Measurements from ENCODE around the gene TAF11L3.
"Not testable (repeated sequence)": the region's sequence is repeated elsewhere in the genome, so short reads cannot be mapped to it uniquely, and the experiment has no call there.

Gene TAF11L3

GRCh38 chr5:17518067-17518466, at the start of gene TAF11L3:
Gene TAF11L3 (plus strand): TSS chr5:17518367.
- DNase-seq (ENCODE audit: low spot score) = not testable (repeated sequence)

- no peak for DNase-seq (ENCODE audit: low spot score)
Observed at GRCh38 chr5:17470064-17470463, 48.1 kb upstream of the TAF11L3 start.

- not testable (repeated sequence) for DNase-seq (ENCODE audit: low spot score)
Observed at GRCh38 chr5:17475064-17475463, 43.1 kb upstream of the TAF11L3 start.

GRCh38 chr5:17477043-17477442, 41.1 kb upstream of the TAF11L3 start:
- no peak for DNase-seq (ENCODE audit: low spot score)

GRCh38 chr5:17477573-17478265, 40.4 kb upstream of the TAF11L3 start:
- no peak for DNase-seq (ENCODE audit: low spot score)

DNA sequence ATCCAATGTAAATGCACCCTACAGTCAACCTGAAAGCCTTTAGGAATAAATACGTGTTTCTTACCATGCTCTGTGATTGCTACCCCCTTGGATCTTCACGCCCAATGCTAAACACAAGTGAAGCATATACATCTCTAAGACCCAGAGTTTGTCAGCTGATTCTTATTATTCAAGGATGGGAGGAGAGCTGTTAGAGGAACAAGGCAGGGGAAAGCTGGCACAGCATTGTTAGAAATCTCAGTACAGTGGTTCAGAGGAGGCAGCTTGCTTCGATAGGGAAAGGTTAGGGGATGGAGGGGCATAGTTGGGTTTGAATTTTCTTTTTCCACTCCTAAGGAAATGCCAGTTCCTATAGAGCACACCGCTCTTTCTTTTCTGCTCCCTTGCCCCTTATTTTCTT, 36.8 kb upstream of the TAF11L3 start:
- DNase-seq (ENCODE audit: low spot score) = no peak

DNA sequence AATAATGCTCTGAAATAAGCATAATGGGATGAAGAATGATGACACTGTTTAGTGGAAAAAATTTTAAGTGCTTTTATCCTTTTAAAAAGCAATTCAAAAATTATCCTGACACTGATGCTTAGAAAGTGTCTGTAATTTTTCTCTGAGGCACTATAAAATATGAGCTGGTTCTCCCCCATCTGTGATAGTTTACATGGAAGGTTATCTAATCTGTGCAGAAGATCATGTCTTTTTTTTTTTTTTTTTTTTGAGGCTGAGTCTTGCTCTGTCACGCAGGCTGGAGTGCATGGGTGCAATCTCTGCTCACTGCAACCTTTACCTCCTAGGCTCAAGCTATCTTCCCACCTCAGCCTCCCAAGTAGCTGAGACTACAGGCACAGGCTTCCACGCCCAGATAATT, 35.4 kb upstream of the TAF11L3 start:
- DNase-seq (ENCODE audit: low spot score) = no peak

GRCh38 chr5:17486464-17487173, 31.5 kb upstream of the TAF11L3 start:
- not testable (repeated sequence) for DNase-seq (ENCODE audit: low spot score)

DNA sequence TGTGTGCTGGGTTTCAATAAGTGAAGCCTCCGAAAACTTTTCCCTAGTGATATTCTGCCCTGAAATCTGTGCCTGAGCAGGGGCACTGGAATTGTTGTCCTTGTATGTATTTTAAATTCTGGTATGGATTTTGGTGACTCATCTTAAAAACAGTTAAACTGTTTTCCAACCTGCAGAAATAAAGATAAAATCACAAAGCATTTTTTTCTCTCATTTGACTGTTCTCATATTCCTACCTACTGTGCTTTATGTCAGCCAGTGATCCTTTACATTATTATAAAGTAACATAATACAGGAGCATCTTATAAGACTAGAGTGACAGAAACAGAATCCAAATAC, 31.0 kb upstream of the TAF11L3 start:
- DNase-seq (ENCODE audit: low spot score) = no peak

- not testable (repeated sequence) for DNase-seq (ENCODE audit: low spot score)
Observed at GRCh38 chr5:17491257-17491656, 26.9 kb upstream of the TAF11L3 start.

DNA sequence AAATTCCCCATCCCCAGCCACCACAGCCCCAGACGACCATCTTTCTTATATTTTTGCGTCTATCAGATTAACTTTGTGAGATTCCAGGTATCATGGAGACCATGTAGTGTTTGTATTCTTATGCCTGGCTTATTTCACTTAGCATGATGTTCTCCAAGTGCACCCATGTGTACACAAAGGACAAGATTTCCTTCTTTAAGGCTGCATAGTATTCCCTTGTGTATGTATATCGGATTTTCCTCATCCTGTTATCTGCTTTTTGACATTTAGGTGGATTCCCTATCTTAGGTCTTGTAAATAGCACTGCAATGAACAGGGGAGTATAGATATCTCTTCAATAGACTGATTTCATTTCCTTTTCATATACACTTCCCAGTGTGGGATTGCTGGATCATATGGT, 25.4 kb upstream of the TAF11L3 start:
- no peak for DNase-seq (ENCODE audit: low spot score)

- DNase-seq (ENCODE audit: low spot score) = no peak
Observed at GRCh38 chr5:17497446-17497845, 20.7 kb upstream of the TAF11L3 start.

DNA sequence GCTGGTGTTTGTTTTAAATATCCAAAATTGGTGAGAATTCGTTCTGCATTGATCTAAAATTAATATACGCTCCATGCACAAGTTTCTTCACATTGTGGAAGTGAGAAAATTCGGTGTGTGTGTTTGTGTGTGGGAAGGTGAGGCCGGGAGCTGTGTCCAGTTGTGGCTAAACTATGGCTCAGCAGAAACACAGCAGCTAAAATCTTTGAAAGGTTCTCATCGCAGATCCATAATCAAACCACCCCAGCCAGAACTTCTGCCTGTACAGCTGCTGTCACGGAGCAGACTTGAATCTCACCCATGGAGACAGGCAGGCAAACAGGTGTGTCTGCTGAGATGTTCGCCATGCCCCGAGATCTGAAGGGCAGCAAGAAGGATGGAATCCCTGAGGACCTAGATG, 20.2 kb upstream of the TAF11L3 start, which contains the start of gene TAF11L2:
Gene TAF11L2, plus strand, starts transcription at position 301 of the 400 bp plus-strand sequence.
- DNase-seq (ENCODE audit: low spot score) = not testable (repeated sequence)

DNA sequence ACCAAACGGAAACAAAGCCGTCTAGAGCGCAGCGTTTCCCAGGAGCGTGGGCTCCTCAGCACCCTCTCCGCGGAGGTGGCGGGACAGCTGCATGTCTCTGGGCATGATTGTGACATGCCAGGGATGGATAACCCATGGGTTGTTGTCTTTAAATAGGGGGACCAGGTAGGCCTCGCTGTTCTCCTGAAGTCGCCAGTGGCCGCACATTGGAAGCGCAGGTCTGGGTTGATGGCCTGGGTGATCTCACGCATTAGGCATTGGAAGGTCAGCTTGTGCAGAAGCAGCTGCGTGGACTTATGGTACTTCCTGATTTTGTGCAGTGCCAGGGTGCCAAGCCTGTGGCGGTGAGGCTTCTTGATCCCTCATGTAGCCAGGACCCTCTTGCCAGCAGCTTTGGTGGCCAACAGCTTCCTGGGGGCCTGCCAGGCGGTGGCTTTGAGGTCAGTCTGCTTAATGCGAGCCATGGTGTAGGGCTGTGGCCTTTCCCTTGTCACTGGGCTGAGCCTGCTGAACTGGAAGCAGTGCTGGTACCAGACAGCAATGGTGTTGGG, 6.3 kb upstream of the TAF11L3 start:
- DNase-seq (ENCODE audit: low spot score) = no peak

DNA sequence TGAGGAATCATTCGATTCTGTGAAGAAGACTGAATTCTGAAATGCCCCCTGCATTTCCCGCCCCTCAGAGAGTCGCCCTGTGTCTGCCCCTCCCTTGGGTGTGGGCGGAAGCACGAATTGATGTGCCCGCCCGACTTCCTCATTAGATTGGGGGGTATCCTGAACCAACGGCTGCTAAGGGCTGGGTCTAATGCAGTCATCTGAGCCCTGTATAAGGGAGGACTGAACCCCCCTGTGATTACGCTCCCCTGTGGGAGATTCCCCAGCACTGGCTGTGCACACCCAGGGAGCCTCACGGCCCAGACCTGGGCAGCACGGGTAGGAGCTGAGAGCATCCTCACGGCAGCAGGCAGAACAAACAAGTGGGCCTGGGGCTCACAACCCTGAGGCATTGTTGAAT, 641 bp upstream of the TAF11L3 start:
- not testable (repeated sequence) for DNase-seq (ENCODE audit: low spot score)

DNA sequence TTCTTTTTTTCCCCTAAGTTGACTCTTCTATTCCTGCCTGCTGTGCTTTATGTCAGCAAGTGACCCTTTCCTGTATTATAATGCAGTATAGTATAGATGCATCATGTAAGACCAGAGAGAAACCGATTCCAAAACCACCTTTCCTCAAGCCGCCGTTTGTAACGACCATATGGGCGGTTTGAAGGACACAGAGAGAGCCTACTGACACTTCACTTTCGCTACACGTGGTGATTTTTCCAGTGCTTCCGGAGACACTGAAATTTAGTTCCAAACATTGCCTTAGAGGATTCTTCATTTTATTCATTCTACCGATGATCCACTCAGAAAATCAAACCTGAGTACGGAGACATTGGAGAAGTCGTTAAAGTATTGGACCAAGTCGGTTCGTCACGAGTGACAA, 1.3 kb downstream of the TAF11L3 start:
- not testable (repeated sequence) for DNase-seq (ENCODE audit: low spot score)

- DNase-seq (ENCODE audit: low spot score) = not testable (repeated sequence)
Observed at GRCh38 chr5:17521501-17521900, 3.3 kb downstream of the TAF11L3 start, which contains the start of gene TAF11L4. Gene TAF11L4 (plus strand): TSS chr5:17521801.

GRCh38 chr5:17524935-17525334, 6.8 kb downstream of the TAF11L3 start, which contains the start of gene TAF11L5:
Gene TAF11L5 (plus strand): TSS chr5:17525235.
- not testable (repeated sequence) for DNase-seq (ENCODE audit: low spot score)

DNA sequence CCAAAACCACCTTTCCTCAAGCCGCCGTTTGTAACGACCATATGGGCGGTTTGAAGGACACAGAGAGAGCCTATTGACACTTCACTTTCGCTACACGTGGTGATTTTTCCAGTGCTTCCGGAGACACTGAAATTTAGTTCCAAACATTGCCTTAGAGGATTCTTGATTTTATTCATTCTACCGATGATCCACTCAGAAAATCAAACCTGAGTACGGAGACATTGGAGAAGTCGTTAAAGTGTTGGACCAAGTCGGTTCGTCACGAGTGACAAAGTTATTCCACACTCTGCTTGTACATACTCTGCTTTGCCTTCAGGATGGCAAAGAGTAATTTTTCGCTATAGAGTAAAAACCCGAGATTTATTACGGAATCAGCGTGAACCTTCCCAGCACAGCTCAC, 8.3 kb downstream of the TAF11L3 start:
- DNase-seq (ENCODE audit: low spot score) = not testable (repeated sequence)

GRCh38 chr5:17528369-17528768, 10.2 kb downstream of the TAF11L3 start, which contains the start of gene TAF11L6:
Gene TAF11L6 (plus strand): TSS chr5:17528669.
- DNase-seq (ENCODE audit: low spot score) = not testable (repeated sequence)

Data from cerebellar cortex (tissue), 1 donor.